Right lung (tissue), 5 donors: Measurements from ENCODE around the gene ALB. TPM values are rescaled to one million over a fixed set of nuclear protein-coding genes. Genes with fewer than 3 reads are reported as not detected.

Experiments
- DNase-seq, 2 donors: peaks; one replicate each; pipeline ENCODE4 v3.0.0-alpha.2; 2013
- polyA plus RNA-seq, 5 donors: library from polyadenylated mRNA; unstranded; fragments of 120-200 nt; gene quantifications; one replicate each; pipeline versions ENCODE4 v1.2.1 to v1.2.3, GENCODE V29; 2013; ENCODE audit warnings: inconsistent platforms in 1 of 5, low replicate concordance in 1 of 5; ENCODE audit not compliant: insufficient read length in 5 of 5, insufficient read depth in 1 of 5

The ALB gene
- polyA plus RNA-seq, 5 donors, result 2.7 to 852 (median 6.2) TPM

GRCh38 chr4:73429118-73429517 is 25.0 kb downstream of the ALB start:
- DNase-seq, result no peak

DNA sequence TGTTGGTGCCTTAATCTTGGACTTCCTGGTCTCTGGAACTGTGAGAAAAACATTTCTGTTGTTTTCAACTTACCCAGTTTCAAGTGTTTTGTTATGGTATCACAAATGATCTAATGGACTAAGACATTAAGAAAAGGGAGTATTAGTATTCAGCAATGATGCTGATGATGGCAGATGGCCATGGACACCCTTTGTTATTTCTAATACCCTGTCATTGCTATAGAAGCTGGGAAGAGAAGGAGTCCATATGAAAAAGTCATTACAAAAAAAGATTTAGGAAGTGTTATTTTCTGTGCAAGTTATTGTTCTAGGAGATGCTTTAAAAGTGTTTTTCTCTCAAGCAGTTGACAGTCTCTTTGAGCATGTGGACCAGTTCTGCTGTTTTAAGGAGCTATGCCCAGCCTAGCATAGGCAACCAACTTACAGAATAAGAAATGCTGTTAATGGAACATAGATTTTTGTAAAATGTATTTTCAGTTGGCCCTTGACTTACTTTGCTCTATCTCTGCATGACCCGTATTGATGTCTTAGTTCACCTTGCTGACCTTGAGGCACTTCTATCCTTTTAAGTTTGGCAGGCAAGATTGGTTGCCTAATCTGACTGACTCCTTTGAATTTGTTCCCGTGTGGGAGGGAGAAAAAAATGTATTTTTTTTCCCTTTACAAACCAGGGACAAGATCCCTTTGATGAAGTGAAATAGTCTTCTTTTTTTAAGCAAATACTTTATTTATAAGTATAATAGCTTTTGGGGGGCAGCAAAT is 25.9 kb downstream of the ALB start:
- DNase-seq, result peak; percentile 54 to 64

DNA sequence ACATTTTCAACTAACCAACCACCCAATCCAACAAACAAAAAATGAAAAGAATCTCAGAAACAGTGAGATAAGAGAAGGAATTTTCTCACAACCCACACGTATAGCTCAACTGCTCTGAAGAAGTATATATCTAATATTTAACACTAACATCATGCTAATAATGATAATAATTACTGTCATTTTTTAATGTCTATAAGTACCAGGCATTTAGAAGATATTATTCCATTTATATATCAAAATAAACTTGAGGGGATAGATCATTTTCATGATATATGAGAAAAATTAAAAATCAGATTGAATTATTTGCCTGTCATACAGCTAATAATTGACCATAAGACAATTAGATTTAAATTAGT is 27.7 kb downstream of the ALB start:
- no peak for DNase-seq

DNA sequence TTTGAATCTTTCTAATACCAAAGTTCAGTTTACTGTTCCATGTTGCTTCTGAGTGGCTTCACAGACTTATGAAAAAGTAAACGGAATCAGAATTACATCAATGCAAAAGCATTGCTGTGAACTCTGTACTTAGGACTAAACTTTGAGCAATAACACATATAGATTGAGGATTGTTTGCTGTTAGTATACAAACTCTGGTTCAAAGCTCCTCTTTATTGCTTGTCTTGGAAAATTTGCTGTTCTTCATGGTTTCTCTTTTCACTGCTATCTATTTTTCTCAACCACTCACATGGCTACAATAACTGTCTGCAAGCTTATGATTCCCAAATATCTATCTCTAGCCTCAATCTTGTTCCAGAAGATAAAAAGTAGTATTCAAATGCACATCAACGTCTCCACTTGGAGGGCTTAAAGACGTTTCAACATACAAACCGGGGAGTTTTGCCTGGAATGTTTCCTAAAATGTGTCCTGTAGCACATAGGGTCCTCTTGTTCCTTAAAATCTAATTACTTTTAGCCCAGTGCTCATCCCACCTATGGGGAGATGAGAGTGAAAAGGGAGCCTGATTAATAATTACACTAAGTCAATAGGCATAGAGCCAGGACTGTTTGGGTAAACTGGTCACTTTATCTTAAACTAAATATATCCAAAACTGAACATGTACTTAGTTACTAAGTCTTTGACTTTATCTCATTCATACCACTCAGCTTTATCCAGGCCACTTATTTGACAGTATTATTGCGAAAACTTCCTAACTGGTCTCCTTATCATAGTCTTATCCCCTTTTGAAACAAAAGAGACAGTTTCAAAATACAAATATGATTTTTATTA is 28.3 kb downstream of the ALB start:
- no peak for DNase-seq

DNA sequence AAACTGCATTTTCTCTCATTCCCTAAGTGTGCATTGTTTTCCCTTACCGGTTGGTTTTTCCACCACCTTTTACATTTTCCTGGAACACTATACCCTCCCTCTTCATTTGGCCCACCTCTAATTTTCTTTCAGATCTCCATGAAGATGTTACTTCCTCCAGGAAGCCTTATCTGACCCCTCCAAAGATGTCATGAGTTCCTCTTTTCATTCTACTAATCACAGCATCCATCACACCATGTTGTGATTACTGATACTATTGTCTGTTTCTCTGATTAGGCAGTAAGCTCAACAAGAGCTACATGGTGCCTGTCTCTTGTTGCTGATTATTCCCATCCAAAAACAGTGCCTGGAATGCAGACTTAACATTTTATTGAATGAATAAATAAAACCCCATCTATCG is 29.1 kb downstream of the ALB start:
- DNase-seq, result no peak

GRCh38 chr4:73434311-73434710 is 30.2 kb downstream of the ALB start:
- DNase-seq, result no peak

DNA sequence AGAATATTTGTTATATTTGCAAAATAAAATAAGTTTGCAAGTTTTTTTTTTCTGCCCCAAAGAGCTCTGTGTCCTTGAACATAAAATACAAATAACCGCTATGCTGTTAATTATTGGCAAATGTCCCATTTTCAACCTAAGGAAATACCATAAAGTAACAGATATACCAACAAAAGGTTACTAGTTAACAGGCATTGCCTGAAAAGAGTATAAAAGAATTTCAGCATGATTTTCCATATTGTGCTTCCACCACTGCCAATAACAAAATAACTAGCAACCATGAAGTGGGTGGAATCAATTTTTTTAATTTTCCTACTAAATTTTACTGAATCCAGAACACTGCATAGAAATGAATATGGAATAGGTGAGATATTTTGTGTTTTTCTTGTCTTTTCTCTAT is 31.9 kb downstream of the ALB start, which contains the start of gene AFP:
TSS of gene AFP (plus strand) at position 238 of the 400 bp plus-strand sequence. CDS start at position 280, 42 bp downstream.
- no peak for DNase-seq

GRCh38 chr4:73436674-73437557 is 32.8 kb downstream of the ALB start:
- DNase-seq, result no peak

- no peak for DNase-seq
These were observed 33.5 kb downstream of the ALB start for GRCh38 chr4:73437558-73437956.

DNA sequence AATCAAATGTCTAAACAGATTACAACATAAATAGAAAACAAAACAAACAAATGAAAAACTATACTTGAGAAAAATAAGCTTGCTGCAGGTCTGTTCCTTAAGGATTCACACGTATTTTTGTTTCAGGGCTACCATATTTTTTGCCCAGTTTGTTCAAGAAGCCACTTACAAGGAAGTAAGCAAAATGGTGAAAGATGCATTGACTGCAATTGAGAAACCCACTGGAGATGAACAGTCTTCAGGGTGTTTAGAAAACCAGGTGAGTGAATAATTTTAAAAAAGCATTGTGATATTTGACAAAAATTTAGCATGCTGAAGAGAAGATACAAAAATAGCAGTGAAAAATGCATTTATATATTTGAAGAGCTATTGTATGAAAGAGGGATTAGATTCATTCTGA is 34.0 kb downstream of the ALB start:
- DNase-seq, result no peak

DNA sequence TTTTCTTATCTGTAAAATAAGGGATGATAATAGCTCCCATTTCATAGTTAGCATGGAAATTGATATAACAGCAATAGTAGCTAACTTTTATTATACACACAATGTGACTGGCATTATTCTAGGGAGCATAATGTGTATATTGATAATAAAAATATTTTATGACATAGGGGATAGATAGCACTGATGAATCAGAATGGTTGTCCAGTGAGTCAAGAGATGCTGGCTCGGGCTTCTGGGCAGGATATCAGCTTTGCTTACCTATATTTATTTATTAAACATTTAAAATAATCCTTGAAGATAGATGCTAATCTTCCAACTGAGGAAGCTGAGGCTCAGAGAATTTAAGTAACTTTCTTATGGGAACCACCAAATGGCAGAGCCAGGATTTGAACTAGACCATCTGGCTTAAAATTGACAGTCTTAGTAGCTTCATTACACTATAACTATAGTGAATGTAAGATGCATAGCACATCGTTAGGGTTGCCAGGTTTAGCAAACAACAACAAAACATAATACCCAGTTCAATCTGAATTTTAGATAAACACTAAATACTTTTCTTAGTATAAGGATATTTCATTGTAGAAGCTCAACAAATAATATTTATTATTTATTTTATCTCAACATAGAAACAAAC is 34.6 kb downstream of the ALB start:
- DNase-seq, result no peak

- DNase-seq, result no peak
These were observed 35.4 kb downstream of the ALB start for GRCh38 chr4:73439445-73439844.

- no peak for DNase-seq
These were observed 35.9 kb downstream of the ALB start for GRCh38 chr4:73439991-73440390.

DNA sequence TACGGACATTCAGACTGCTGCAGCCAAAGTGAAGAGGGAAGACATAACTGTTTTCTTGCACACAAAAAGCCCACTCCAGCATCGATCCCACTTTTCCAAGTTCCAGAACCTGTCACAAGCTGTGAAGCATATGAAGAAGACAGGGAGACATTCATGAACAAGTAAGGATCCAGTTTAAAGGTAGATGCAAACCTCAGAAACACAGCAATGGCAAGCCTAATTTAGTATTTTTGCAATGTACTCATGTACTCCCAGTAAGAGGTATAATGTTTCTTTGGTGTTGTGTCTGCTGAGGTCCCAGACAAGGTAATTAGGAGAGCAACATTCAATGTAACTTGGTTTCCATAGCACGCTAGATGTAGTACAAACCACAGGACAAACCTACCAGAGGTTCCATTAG is 36.6 kb downstream of the ALB start:
- no peak for DNase-seq

GRCh38 chr4:73442275-73442674 is 38.2 kb downstream of the ALB start:
- DNase-seq, result no peak

DNA sequence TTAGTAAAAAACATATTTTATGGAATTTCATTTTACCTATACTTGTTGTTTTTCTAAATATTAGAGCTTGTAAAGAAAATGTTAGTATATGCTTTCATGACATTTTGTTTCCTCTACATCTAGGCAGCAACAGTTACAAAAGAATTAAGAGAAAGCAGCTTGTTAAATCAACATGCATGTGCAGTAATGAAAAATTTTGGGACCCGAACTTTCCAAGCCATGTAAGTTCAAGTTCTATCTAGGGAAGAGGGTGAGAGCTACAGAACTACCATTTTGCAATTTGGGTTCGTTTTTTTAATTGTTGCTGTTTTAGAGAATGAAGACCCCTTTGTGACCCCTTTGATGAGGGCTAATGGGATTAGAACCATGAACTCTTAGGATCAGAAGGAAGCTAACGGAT is 39.1 kb downstream of the ALB start:
- DNase-seq, result no peak

DNA sequence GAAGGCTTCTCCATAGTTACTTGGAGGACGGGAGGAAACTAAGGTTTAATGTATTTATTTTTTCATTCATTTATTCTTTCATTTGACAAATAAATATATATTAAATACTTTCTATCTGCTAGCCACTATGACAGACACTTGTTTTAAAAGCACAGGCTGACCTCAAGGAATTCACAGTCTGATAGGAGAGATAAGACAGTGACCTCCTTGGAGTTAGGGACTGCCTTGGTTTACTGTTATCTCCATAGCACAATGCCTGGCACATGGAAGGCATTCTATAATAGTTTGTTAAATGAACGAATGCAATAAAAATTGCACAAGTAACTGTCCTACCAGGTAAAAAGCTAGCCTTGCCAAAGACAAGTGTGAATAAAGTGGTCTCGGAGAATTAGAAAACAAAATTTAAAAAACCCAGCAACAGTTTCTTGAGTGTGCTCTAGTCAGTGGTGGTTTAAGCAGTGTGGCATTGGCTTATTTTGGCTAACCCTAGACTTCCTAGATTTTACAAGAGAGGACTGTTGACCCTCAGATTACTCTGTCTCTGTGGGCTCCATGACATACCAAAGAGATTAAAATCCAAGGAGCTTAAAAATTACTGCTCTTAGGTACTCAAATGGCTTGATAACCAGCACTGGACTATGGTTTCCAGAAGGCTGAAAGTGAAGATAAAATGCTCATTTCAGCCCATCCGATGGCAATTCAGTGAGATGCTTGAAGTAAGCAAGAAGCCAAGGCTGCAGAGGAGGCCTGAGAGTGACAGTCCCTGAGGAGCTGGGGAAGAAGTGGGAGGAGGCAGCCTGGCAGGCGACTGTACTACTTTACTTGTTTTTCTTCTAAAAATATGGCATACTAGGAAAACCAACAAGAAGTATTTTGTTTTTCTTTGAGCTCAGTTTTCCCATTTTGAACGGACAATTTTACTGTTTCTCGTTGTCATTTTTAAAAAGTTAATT is 41.6 kb downstream of the ALB start:
- DNase-seq, result no peak

DNA sequence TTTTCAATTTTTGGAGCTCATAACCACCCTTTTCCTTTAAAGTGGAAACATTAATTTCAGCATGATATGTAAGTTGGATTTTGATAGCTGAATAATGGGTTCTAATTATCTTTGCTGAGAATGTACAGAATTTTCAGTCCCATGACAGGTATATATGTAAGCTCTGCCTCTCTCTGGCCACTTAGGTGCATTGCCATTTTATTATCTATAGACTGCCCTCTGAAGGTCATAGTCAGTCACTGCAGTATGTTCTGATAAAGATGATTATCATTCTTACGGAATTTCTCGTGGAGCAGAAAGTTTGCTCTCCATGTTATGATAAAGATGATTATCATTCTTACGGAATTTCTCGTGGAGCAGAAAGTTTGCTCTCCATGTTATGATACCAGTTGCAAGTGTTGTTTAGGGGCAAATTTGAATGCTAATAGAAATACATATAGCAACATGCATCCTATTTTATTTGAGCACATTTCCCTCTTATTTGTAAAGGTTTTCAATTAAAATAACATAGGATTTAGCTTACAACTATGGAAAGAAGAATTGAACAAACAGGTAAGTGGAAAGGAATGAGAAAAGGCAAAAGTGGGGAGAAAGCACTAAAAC is 42.4 kb downstream of the ALB start:
- DNase-seq, result peak in 1 of 2 donors; percentile 21

DNA sequence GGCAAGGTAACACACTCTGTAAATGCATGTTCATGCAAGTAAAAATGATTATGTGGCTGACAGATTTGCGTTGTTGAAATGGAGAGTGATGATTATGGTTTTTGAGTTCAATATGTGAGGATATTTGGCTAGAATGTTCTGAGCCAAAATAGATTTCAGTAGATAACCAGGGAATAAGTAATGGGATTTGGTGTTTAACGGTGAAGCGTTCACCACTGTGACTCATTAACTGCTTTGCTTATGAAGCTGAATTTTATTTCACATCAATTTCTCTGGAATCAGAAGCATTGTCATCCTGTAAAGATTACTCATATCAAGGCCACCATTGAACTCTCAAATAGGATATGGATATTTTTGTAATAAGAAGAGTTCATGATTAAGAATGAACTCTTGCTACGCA is 43.6 kb downstream of the ALB start:
- DNase-seq, result no peak
